Measurements from ENCODE around the gene SMIM33.
"Not testable (repeated sequence)": the region's sequence is repeated elsewhere in the genome, so short reads cannot be mapped to it uniquely, and the experiment has no call there.

The SMIM33 gene

GRCh38 chr5:139470821-139471300 is at the start of gene SMIM33:
Gene SMIM33 (plus strand): TSS chr5:139471004. CDS start chr5:139471122, 118 bp downstream.
- DNase-seq, result no peak

GRCh38 chr5:139422307-139422893 is 48.4 kb upstream of the SMIM33 start:
- DNase-seq, result peak; percentile 48 to 75

GRCh38 chr5:139425497-139425896 is 45.3 kb upstream of the SMIM33 start:
- no peak for DNase-seq

GRCh38 chr5:139426203-139426885 is 44.5 kb upstream of the SMIM33 start:
- DNase-seq, result no peak

GRCh38 chr5:139430015-139430414 is 40.8 kb upstream of the SMIM33 start:
- no peak for DNase-seq

- no peak for DNase-seq
Observed at GRCh38 chr5:139431706-139432105, 39.1 kb upstream of the SMIM33 start.

- no peak for DNase-seq
Observed at GRCh38 chr5:139435676-139436075, 35.1 kb upstream of the SMIM33 start.

GRCh38 chr5:139438707-139439012 is 32.1 kb upstream of the SMIM33 start:
- DNase-seq, result peak in 1 of 2 experiments; percentile 37

- peak; percentile 97 to 98 for DNase-seq
Observed at GRCh38 chr5:139439013-139439903, 31.5 kb upstream of the SMIM33 start, which contains the start of gene DNAJC18. Gene DNAJC18 (minus strand): TSS chr5:139439525. CDS start chr5:139439445, 80 bp downstream.

GRCh38 chr5:139440416-139440815 is 30.4 kb upstream of the SMIM33 start:
- DNase-seq, result not testable (repeated sequence)

GRCh38 chr5:139443831-139444453 is 26.9 kb upstream of the SMIM33 start:
- DNase-seq, result no peak

GRCh38 chr5:139445325-139446170 is 25.3 kb upstream of the SMIM33 start:
- no peak for DNase-seq

- DNase-seq, result no peak
Observed at GRCh38 chr5:139446956-139447779, 23.6 kb upstream of the SMIM33 start.

GRCh38 chr5:139451176-139451575 is 19.6 kb upstream of the SMIM33 start:
- DNase-seq, result no peak

- DNase-seq, result no peak
Observed at GRCh38 chr5:139451878-139452660, 18.7 kb upstream of the SMIM33 start.

GRCh38 chr5:139453683-139454567 is 16.9 kb upstream of the SMIM33 start:
- DNase-seq, result no peak

- no peak for DNase-seq
Observed at GRCh38 chr5:139454568-139455290, 16.1 kb upstream of the SMIM33 start.

- no peak for DNase-seq
Observed at GRCh38 chr5:139456776-139457175, 14.0 kb upstream of the SMIM33 start.

GRCh38 chr5:139457241-139457640 is 13.6 kb upstream of the SMIM33 start:
- no peak for DNase-seq
